Measurements from ENCODE around the gene OTP. TPM values are rescaled to one million over a fixed set of nuclear protein-coding genes. Genes with fewer than 3 reads are reported as not detected.

OTP gene
- total RNA-seq = not detected in 2 replicates

GRCh38 chr5:77637998-77638762 is at the start of gene OTP:
Gene OTP, minus strand, starts transcription at chr5:77638713. Its CDS starts 164 bp downstream, at chr5:77638549.

Other genes with a start within 250 kb of the OTP start
- 140 and 153 TPM in 2 replicates for gene WDR41, start 146.4 kb downstream of the OTP start, total RNA-seq
- 126 and 141 TPM in 2 replicates for gene TBCA, start 137.6 kb upstream of the OTP start, total RNA-seq